ENCODE measurements around the gene OCLN. TPM values are rescaled to one million over a fixed set of nuclear protein-coding genes. Genes with fewer than 3 reads are reported as not detected.

The OCLN gene
- total RNA-seq, 1 donor from 2014 or later, result 52.8 TPM

Other genes starting within 250 kb of the OCLN start
- 23.0 TPM for gene CCDC125, start 160.0 kb upstream of the OCLN start, total RNA-seq
- 29.1 TPM for gene AK6, start 123.3 kb upstream of the OCLN start, total RNA-seq
- 49.8 TPM for gene TAF9, start 123.3 kb upstream of the OCLN start, total RNA-seq
- gene RAD17, start 123.0 kb upstream of the OCLN start, total RNA-seq, result 23.1 TPM
- 32.4 TPM for gene MARVELD2, start 77.7 kb upstream of the OCLN start, total RNA-seq
- gene GTF2H2C, start 67.4 kb downstream of the OCLN start, total RNA-seq, result 39.3 TPM

Measured in ureter (tissue), 1 donor.